GM03348 (cell line): ENCODE data around the gene YIPF3.
"Not testable (repeated sequence)": the region's sequence is repeated elsewhere in the genome, so short reads cannot be mapped to it uniquely, and the experiment has no call there.

ENCODE experiments used
- DNase-seq: peaks from one replicate; pipeline ENCODE4 v3.0.0; 2012; ENCODE audit warnings: low spot score

Gene YIPF3

DNA sequence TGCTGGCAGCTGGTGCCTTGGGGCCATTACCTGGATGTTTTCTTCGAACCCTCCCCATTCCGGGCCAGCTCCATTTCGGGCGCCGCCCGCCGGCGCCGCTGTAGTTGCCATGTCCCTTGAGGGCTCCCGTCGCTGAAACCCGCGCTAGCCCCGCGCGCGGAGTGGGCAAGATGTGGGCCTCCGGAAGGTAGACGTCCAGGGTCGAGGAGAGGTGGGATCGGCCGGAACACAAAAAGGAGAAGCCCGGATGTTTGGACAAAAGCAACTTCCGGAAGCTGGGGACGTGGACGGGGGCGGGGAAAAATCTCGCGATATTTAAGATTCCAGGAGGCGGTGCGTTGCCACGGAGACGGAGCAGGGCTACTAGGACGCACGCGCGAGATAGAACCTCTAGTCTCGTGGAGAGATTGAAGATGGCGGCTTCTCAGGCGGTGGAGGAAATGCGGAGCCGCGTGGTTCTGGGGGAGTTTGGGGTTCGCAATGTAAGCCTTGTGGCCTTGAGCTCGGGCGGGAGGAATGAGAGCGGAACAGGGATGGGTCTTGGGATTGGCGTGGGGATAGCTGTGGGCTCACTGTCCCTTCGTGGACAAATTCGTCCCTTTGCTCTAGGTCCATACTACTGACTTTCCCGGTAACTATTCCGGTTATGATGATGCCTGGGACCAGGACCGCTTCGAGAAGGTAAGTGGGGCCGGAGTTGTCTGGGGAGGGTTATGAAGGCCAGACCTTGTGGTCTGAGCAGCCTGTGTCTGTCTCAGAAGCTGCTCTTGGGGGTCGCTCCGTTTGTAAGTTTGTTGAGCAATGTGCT is at the start of gene YIPF3, which contains the start of gene POLR1C:
YIPF3 (minus strand) TSS at position 230 of the 808 bp plus-strand sequence; CDS start at position 111, 119 bp downstream.
POLR1C (plus strand) TSS at position 393 of the 808 bp plus-strand sequence; CDS start at position 414, 21 bp downstream.
- DNase-seq = peak; percentile 99

DNA sequence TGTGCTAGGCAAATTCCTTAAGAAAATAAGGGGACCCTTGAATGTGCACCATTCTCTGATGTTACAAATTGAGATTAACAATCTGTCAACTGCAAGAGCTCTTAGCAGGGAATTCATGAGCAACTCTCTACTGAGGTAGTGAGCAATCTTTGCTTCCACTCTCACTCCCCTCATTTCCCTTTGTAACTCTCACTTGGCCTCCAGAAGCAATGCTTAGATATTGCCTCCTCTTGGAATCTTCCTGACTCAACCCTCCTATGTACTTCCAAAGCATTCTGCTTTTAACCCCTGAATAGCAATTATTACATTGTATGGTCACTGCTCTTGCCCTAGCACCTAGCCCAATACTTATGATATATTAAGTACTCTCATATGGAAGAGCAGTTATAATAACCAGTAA is 42.6 kb upstream of the YIPF3 start:
- DNase-seq = no peak

DNA sequence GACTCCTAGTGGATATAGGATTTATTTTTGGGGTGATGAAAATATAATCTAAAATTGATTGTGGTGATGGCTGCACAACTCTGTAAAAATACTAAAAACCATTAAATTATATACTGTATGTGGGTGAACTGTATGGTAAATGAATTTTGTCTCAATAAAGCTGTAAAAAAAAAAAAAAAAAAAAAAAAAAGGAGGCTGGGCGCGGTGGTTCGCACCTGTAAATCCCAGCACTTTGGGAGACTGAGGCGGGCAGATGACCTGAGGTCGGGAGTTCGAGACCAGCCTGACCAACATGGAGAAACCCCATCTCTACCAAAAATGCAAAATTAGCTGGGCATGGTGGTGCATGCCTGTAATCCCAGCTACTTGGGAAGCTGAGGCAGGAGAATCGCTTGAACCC is 40.9 kb upstream of the YIPF3 start:
- not testable (repeated sequence) for DNase-seq

DNA sequence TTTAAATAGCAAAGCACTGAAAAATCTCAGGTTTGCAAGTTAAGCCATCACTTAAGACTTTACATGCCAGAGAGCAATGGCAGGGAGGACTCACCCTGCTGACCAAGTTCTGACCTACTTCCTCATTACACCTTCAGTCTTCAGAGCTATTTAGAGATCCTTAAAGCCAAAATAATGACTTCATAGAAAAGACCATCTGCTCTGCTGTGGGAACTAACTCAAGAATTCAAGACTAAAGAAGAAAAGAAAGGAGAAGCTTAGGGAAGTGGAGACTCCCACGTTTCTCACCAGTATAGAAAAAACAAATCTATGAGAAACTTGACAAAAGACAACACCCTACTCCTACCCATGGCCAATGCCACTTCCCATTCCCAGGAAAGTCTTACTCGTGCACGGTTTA is 30.5 kb upstream of the YIPF3 start:
- no peak for DNase-seq

DNA sequence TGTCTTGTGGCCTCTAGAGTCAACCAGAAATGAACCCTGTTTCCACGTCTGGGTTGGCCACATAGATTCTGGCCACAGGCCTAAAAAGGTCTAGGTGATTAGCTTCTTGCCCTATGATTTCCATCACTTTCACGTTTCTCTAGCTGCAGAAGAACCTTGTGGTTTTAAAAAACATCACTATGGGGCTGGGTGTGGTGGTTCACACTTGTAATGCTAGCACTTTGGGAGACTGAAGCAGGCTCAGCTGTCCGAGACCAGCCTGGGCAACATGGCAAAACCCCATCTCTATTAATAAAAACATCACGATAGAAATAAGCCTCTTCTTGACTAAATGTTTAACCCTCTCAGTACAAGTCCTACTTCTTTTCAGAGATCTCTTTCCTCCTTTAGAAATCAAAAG is 27.7 kb upstream of the YIPF3 start:
- DNase-seq = no peak

DNA sequence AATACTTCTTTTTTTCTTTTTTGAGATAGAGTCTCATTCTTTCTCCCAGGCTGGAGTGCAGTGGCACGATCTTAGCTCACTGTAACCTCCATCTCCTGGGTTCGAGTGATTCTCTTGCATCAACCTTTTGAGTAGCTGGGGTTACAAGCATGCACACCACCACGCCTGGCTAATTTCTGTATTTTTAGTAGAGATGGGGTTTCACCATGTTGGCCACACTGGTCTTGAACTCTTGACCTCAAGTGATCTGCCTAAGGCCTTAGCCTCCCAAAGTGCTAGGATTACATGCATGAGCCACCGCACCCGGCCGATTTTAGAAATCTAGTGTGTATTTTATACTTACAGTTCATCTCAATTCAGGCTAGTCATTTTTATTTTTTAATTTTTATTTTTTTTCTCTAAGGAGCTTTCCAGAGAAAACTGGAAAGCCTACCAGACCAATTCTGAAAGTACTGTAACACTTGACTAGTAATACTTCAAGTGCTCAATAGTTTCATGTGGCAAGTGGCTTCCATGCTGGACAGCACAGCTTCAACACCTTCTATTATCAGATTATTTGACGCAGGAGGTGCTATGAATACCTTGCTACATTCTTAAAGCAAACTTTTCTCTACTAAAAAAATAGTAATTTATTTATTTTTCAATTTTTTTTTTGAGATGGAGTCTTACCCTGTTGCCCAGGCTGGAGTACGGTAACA is 25.2 kb upstream of the YIPF3 start:
- DNase-seq = no peak

DNA sequence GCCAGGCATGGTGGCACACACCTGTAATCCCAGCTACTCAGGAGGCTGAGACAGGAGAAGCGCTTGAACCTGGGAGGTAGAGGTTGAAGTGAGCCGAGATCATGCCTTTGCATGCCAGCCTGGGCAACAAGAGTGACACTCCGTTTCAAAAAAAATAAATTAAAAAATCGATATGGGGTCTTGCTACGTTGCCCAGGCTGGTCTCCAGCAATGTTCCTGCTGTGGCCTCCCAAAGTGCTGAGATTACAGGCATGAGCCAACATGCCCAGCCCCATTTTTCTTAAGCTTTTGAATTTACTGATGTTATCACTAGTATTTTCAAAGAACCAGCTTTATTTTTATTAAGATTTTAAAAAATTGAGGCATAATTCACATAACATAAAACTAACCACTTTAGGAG is 23.8 kb upstream of the YIPF3 start:
- DNase-seq = no peak

DNA sequence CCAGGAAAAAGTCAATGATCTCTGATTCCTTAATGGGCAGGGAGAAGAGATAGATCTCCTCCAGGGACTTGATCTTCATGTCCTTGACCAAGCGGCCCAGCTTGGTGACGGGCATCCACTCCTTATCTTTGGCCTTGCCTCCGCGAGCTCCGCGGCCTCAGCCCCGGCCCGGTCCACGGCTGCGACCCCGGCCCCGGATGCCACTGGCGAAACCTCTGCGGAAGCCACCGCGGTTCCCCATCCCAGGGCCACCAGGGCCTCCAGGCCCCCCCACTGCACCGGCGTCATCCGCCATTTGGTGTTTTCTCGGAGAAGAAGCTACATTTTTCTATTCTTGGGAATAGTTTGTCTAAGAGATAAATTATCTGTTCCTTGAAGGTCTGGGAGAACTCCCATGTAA is 22.7 kb upstream of the YIPF3 start:
- not testable (repeated sequence) for DNase-seq

DNA sequence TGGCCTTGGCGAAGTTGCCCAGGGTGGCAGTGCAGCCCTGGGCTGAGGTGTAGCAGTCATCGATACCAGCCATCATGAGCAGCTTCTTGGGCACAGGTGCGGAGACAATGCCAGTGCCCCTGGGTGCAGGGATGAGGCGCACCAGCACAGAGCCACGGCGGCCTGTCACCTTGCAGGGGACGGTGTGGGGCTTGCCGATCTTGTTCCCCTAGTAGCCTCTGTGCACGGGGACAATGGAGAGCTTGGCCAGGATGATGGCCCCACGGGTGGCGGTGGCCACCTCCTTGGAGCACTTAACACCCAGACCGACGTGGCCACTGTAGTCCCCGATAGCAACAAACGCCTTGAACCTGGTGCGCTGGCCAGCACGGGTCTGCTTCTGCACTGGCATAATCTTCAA is 22.3 kb upstream of the YIPF3 start:
- DNase-seq = not testable (repeated sequence)

DNA sequence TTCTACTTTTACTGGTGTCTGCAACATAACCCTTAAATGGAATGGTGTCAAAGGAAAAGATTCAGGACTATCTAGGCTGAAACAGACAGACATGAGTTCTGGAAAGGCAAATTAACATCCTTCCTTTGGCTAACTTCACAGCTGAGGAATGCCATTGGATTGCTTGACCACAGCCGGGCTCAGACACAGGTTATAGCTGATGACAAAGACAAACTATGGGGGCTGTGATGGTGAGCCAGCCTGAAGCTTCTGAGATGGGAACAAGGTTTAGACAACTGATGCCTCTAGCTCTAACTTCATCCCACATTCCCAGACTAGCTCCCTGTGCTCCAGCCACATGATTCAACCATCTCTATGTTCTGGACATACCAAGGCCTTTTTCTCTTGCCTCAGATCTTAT is 15.5 kb upstream of the YIPF3 start:
- no peak for DNase-seq

DNA sequence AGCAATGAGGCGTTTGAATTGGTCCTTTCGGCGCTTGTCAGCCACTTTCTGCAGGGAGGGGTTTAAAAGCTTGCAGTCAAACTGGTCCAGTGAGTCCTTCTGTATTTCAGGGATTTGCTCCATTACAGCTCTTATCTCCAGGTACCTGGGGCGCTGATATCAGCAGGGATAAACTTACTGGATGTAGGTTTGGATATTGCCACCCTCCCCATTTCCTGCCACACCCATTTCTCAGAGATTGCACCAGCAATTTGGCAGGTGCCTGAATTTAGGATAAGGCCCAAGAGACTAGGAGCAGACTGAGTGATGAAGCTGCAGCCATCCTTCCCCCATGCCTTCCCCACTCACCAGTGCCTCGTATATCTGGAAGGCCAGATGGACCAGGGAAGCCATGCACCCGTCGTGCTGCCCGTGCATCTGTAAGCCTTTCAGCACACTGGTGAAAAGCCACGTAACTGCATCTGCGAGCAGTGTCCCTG is 7.8 kb upstream of the YIPF3 start:
- DNase-seq = no peak

DNA sequence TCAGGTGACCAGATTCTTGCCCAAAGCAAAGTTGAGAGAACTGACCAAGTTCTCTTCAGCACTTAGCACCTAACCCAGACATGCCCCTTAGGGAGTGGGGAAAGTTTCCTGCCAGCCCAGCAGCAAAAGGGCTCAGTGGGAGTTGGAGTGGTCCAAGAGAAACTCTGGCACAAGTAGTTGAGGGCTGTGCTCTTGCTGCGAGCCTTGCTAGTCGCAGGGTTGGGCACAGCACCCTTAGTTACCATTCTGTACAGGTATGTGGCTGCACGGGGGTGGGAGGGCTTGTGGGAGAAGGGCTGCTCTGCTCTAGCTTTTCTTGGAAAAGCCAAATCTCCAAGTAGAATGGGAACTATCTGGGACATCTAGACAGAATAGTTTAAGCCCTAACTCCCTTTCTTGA is 6.6 kb upstream of the YIPF3 start:
- no peak for DNase-seq

DNA sequence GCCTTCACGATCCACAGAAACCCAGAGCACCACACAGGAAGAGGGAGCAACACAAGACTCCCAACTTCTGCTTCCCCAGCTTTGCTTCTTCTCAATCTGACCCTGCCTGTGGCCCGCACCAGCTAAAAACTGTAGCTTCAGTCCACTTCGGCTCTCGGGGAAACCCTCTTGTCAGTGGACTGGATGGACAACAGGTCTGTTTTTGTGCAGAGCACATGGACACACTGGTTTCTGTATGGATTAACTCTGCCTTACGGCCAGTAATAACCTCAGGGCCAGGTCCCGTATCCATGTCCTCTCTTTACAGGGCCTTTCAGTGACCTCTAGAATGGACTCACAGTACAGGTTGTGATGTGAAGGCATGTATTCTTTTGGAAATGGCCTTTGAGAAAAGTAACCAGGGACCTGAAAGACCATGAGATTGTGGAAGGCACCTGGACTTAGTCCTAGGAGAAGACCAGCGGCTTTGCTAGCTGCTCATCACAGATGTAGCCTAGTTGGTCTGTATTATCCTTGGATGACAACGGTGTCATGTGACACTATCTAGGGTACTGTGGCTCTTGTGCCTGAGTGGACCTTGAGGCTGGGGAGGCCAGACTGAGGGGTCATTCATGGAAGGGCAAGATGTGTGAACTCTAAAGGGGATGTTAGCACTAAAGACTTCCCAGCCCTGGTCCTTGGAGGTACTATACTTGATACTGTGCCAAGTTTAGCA is 6.0 kb upstream of the YIPF3 start:
- no peak for DNase-seq

DNA sequence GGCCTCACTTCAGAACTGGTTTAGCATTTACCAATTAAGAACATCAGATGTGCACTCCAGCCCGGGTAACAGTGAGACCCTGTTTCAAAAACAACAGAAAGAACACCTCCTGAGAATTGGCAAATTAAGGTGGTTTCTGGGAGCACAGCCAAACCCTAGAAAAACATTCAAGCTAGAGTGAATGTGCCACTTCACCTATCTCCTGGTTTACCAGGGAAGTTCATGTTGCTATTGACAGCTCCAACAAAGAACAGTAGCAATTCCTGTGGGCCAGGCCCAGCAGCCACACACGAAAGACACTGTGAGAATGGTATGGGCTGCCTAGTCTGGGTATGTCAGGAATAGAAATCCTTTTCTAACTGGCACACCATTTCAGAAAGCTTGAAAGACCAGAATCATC is 5.1 kb upstream of the YIPF3 start:
- no peak for DNase-seq

DNA sequence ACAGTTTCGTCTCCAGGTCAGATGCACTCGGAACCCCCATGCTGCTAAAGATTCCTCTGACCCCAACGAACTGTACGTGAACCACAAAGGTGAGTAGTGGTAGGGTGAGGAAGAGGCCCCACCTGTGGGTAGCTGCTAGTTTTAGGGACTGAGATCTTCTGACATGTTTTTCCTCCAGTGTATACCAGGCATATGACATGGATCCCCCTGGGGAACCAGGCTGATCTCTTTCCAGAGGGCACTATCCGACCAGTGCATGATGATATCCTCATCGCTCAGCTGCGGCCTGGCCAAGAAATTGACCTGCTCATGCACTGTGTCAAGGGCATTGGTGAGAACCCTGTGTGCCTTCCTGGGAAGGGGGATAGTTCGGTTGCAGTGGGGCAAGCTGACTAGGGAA is 3.4 kb upstream of the YIPF3 start:
- no peak for DNase-seq

DNA sequence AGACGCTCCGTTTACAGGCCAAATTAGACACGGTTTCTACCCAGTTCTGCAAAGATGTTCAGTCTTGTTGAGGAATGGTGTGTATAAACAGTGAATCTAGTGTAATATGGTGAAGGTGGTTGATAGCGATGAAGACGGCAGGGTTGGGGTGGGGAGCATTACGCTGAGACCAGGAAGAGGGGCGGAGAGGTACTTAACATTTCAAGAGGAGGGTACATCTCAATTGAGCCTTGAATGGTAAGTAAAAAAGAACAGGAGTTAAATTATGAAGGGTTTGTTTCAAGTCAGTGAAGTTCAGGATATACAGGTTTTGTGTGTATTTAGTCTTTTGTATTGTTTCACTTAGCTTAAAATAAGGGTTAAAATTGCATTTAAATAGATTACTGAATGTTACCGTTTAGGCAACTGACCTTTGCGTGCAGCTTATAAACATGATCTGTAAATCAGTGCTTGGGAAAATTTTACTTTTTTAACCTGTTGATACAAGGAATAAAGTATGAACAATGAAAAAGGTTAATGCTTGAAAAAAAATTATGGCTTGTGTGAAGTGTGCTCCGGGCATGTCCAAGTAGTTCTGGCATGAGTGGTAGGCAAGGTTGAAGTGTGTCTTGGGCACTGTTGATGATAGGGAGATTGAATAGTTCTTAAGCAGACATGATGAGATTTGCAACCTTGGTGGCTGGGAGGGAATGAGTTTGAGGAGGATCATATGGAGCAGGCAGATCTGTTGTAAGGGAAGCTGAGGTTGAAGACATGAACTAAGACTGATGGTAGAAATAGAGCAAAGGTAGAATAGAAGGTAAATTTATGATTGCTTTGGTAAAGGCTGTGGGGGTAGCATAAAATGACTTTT is 1.0 kb upstream of the YIPF3 start:
- DNase-seq = no peak

DNA sequence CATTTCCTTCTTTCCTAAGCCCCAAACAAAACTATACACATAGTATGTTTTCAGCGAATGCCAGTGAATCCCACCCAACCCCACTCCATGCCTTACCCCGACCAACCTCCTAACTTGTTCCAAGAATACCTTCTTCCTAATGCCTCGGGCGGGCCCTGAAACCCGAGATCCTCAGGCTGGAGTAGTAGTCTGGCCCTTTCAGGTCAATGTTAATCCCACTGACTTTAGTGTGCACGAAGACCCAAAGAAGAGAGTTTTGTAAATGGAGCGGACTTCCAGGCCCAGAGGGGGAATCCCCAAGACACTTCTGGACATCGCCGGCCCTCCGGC is 394 bp downstream of the YIPF3 start:
- no peak for DNase-seq

DNA sequence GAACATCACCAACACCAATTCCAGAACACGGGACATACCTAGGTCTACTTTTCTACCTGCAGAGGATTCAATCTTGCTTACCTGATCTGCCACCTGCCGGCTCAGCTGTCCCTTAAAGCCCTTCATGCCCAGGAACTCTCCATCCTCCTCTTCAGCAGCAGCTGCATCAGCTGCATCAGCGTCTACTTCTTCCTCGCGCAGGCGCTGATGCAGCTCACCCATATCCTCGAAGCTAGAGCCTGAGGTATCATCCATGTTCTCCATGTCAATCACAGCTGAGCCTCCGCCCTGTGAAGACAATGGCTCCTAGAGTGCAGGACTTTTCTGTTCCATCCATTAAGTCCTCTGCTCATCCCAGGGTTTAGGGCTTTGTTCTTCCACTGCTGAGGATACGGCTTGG is 918 bp downstream of the YIPF3 start:
- no peak for DNase-seq

DNA sequence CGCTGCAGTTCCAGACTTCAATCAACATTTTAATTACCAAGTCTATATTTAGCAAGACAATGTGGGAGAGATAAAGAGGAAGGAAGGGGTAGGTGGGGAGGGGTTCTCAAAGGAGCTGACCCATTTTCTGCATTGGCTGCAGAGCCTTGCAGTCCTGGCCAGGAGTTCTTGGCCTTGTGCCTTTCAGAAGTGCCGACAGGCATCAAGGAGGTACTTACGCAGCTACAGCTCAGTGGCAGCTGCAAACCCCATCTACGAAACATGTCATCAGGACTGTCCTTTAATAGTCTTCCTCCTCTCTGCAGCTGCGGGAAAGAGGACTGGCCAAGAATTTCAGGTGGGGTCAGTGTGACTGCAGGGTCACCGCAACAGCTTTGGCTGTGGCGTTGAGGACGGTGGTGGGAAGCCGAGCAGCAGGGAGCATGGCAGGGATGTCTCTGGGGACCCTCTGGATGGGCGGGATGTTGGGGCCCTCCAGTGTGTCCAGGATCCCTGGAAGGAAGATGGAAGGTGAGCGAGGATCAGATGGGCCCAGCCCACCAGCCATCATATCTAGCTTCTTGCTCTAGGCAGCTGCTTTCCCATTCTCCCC is 4.8 kb downstream of the YIPF3 start:
- DNase-seq = no peak

DNA sequence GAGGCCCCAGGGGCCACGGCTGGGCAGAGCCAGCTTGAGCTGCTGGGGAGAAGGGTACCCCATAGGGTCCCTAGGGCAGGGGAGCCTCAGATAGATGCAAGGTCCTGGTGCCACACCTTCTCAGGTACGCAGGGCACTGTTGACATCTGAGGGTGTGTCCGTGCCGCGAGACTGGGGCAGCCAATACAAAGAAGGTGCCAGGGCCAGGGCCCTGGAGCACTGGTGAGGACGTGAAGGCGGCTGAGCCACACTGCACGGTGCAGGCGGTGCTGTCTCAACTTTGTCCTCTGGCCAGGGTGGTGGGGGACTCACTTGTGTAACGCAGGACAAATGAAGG is 5.9 kb downstream of the YIPF3 start:
- no peak for DNase-seq

DNA sequence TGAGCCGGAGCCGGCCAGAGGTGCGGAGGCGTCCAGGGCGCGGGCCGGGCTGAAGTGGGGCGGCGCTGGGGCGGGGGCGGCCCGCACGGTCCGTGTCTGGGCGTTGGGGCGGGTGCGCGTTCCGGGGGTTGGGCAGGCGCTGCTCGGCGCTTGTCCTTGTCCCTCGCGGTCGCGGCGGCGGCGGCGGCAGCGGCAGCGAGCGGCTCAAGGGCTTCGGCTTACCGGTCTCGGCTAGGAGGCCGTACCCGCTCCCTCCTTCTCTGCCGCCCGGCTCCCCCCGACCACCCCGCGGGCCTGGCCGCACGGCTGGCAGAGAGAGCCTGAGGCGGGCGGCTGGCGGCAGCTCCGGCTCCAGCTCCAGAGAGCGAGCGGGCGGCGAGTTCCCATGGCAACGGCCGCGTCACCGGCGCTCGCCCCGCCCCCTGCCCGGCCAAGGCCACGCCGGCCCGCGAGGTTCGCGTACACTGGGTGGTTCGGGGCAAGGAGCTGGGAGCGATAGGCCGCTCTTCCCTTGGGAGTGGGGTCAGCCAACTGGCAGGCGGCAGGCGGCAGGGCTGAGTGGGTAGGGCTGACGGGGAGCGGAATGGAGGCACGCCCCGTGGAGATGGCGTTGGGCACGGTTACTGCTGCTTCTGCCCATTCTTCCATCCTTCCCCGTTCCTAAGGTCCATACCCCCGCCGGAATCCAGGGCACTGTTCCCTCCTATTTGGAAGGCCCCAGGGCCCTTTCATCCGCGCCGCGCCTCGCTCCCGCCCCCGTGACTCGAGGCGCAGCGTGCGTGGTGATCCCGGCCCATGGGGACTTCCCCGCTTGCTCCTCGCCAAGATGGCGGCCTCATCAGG is 6.5 kb downstream of the YIPF3 start, which contains the start of gene LRRC73:
LRRC73 (minus strand) TSS at position 363 of the 843 bp plus-strand sequence. CDS start 561 bp downstream, outside the sequence.
- peak; percentile 96 for DNase-seq
